GM10266 (cell line): ENCODE results near the gene GOLGA5.

Experiments used
- DNase-seq: peaks from one replicate; pipeline ENCODE4 v3.0.0; 2012; ENCODE audit errors: extremely low spot score
- CTCF ChIP-seq: IDR thresholded peaks from 2 replicates; pipeline ENCODE4 v1.5.1; 2012; ENCODE audit warnings: mild to moderate bottlenecking, low read depth; ENCODE audit not compliant: control insufficient read depth, insufficient read depth; ENCODE audit errors: missing control alignments

Gene GOLGA5

GRCh38 chr14:92785667-92786426 is 8.3 kb upstream of the GOLGA5 start:
- no peak for TF ChIP-seq CTCF
- DNase-seq = no peak

GRCh38 chr14:92786427-92786756 is 7.7 kb upstream of the GOLGA5 start:
- no peak for TF ChIP-seq CTCF
- no peak for DNase-seq

- no peak for TF ChIP-seq CTCF
- DNase-seq = no peak
Observed at GRCh38 chr14:92787554-92787953, 6.6 kb upstream of the GOLGA5 start.

GRCh38 chr14:92789457-92790089 is 4.5 kb upstream of the GOLGA5 start:
- DNase-seq = no peak
- TF ChIP-seq CTCF = no peak

- no peak for DNase-seq
- TF ChIP-seq CTCF = no peak
Observed at GRCh38 chr14:92792885-92793284, 1.2 kb upstream of the GOLGA5 start.

GRCh38 chr14:92794547-92794941 is 439 bp downstream of the GOLGA5 start:
- TF ChIP-seq CTCF = no peak

GRCh38 chr14:92794961-92795360 is 856 bp downstream of the GOLGA5 start:
- no peak for TF ChIP-seq CTCF
- DNase-seq = no peak

More at GRCh38 chr14:92794547-92794941, 439 bp downstream of the GOLGA5 start:
- DNase-seq = no peak
